Calu3 (cell line): ENCODE data around the gene ZNF619. TPM values are rescaled to one million over a fixed set of nuclear protein-coding genes. Genes with fewer than 3 reads are reported as not detected.

Experiments used
- BruUV-seq: library from RNA; stranded (reverse); fragments of 400-500 nt; replicated peaks from 2 replicates; lab custom pipeline; 2021; lab: Mats Ljungman, UMichigan
- CTCF ChIA-PET: fragments of 300-600 bp; sonication (Branson Sonifier 250); formaldehyde crosslinking; loops from one replicate; lab custom pipeline; 2022; ENCODE audit warnings: antibody characterized with exemption; lab: Charles Lee
- DNase-seq: peaks from one replicate; pipeline ENCODE4 v3.0.0; 2022
- H3K27ac Mint-ChIP-seq: one replicate; pipeline ENCODE4 v1.8.0; 2022; ENCODE audit warnings: mixed read lengths; ENCODE audit not compliant: unreplicated experiment
- H3K27me3 Mint-ChIP-seq: one replicate; pipeline ENCODE4 v1.8.0; 2022; ENCODE audit warnings: mixed read lengths; ENCODE audit not compliant: unreplicated experiment
- H3K36me3 Mint-ChIP-seq: one replicate; pipeline ENCODE4 v1.8.0; 2022; ENCODE audit warnings: mild to moderate bottlenecking, moderate library complexity, mixed read lengths; ENCODE audit not compliant: insufficient read depth, unreplicated experiment
- H3K4me1 Mint-ChIP-seq: one replicate; pipeline ENCODE4 v1.8.0; 2022; ENCODE audit warnings: mild to moderate bottlenecking, low read depth, mixed read lengths; ENCODE audit not compliant: unreplicated experiment
- H3K4me3 Mint-ChIP-seq: one replicate; pipeline ENCODE4 v1.8.0; 2022; ENCODE audit warnings: mild to moderate bottlenecking, low read depth, moderate library complexity, mixed read lengths; ENCODE audit not compliant: unreplicated experiment
- H3K9me3 Mint-ChIP-seq: one replicate; pipeline ENCODE4 v1.8.0; 2022; ENCODE audit warnings: low read depth, mixed read lengths; ENCODE audit not compliant: unreplicated experiment
- intact Hi-C: fragments of 100-400 bp; cut with micrococcal nuclease; formaldehyde crosslinking; loops from one replicate; pipeline ENCODE4 v1.10.0; 2022; ENCODE audit not compliant: unreplicated experiment
- total RNA-seq: library from RNA; stranded (reverse); gene quantifications from 2 replicates; pipeline ENCODE4 v1.2.3, GENCODE V29; 2022
- TF ChIP-seq, protein P1 (sequence below): fragments of 200-600 bp; IDR thresholded peaks from one replicate; pipeline ENCODE4 v1.8.0; 2022; ENCODE audit warnings: antibody characterized with exemption; ENCODE audit not compliant: unreplicated experiment

ZNF619 gene
- total RNA-seq, 1 experiment from 2014 or later, result 8.4 TPM

DNA sequence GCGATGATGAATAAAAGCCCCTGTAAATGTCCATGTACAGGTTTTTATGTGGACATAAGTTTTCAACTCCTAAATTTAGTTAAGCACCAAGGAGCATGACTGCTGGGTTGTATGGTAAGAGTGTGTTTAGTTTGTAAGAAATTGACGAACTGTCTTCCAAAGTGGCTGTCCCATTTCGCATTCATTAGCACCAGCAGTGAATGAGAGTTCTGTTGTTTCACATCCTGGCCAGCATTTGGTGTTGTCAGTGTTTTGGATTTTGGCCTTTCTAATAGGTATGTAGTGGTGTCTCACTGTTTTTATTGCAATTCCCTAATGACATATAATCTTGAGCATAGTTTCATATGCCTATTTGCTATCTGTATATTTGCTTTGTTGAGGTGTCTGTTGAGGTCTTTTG is 51.5 kb downstream of the ZNF619 start:
- intact Hi-C loops, result no loop called here
- CTCF ChIA-PET, result no interaction called here
- TF ChIP-seq, protein P1, sequence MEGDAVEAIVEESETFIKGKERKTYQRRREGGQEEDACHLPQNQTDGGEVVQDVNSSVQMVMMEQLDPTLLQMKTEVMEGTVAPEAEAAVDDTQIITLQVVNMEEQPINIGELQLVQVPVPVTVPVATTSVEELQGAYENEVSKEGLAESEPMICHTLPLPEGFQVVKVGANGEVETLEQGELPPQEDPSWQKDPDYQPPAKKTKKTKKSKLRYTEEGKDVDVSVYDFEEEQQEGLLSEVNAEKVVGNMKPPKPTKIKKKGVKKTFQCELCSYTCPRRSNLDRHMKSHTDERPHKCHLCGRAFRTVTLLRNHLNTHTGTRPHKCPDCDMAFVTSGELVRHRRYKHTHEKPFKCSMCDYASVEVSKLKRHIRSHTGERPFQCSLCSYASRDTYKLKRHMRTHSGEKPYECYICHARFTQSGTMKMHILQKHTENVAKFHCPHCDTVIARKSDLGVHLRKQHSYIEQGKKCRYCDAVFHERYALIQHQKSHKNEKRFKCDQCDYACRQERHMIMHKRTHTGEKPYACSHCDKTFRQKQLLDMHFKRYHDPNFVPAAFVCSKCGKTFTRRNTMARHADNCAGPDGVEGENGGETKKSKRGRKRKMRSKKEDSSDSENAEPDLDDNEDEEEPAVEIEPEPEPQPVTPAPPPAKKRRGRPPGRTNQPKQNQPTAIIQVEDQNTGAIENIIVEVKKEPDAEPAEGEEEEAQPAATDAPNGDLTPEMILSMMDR, result no peak
- Mint-ChIP-seq H3K9me3 (peaks cover 10% of the 10 kb centered on the region), H3K4me3 (no peak overlapping the region), H3K27ac (no peak overlapping the region), H3K36me3 (peaks cover 65% of the 10 kb centered on the region), H3K4me1 (peaks cover 12% of the 10 kb centered on the region), H3K27me3 (no peaks in the 10 kb centered on the region)
- DNase-seq, result no peak
- no TSS peak for BruUV-seq

DNA sequence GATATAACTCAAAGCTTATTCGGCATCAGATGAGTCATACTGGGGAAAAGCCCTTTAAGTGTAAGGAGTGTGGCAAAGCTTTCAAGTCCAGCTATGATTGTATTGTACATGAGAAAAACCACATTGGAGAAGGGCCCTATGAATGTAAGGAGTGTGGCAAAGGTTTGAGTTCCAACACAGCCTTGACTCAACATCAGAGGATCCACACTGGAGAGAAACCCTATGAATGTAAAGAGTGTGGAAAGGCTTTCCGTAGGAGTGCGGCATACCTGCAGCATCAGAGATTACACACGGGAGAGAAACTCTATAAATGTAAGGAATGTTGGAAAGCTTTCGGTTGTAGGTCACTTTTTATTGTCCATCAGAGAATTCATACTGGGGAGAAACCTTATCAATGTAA is 55.3 kb downstream of the ZNF619 start:
- H3K27ac Mint-ChIP-seq, result no peak overlapping the region
- no TSS peak for BruUV-seq
- H3K4me1 Mint-ChIP-seq, result no peaks in the 10 kb centered on the region
- CTCF ChIA-PET, result no interaction called here
- peaks cover 46% of the 10 kb centered on the region for H3K36me3 Mint-ChIP-seq
- intact Hi-C loops, result no loop called here
- no peak for DNase-seq
- H3K27me3 Mint-ChIP-seq, result no peaks in the 10 kb centered on the region
- TF ChIP-seq, protein P1, result no peak
- no peak overlapping the region for H3K4me3 Mint-ChIP-seq
- H3K9me3 Mint-ChIP-seq, result peaks cover 10% of the 10 kb centered on the region

DNA sequence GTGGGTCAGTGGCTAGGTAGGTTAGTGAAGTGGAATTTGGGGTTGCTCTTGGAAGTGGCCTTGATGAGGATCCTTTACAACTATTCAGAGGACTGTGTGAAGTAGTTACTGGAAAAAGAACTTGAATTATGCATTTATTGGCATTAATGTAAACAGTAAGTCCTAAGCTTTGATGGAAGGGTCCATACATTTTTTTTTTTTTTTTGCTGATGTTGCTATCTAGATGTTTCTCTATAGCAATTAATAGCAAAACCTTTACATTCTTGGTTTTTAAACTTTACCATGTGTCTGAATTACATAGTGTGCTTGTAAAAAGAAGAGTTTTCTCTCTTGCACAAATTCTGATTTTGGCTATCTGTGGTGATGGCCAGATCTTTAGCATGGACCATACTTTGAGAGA is 57.4 kb downstream of the ZNF619 start:
- Mint-ChIP-seq H3K27ac (no peak overlapping the region), H3K27me3 (no peaks in the 10 kb centered on the region), H3K9me3 (peaks cover 10% of the 10 kb centered on the region), H3K36me3 (peaks cover 40% of the 10 kb centered on the region), H3K4me1 (no peaks in the 10 kb centered on the region), H3K4me3 (no peak overlapping the region)
- no TSS peak for BruUV-seq
- intact Hi-C loops, result no loop called here
- DNase-seq, result no peak
- TF ChIP-seq, protein P1, result no peak
- CTCF ChIA-PET, result interaction anchor here (0.5 kb wide), 1 partner anchor 159 kb away, joined by 3 read pairs; no protein-coding TSS in a partner anchor

Other genes with a start within 250 kb of the ZNF619 start
- gene EIF1B, start 167.4 kb upstream of the ZNF619 start, total RNA-seq, result 37.2 and 41.3 TPM in 2 replicates
- gene ENTPD3, start 89.9 kb upstream of the ZNF619 start, total RNA-seq, result 3.0 and 4.0 TPM in 2 replicates
- 1,147 and 1,349 TPM in 2 replicates for gene RPL14, start 19.8 kb upstream of the ZNF619 start, total RNA-seq
- gene ZNF620, start 28.9 kb downstream of the ZNF619 start, total RNA-seq, result 11.3 and 13.6 TPM in 2 replicates
- 21.1 and 22.2 TPM in 2 replicates for gene ZNF621, start 47.8 kb downstream of the ZNF619 start, total RNA-seq